ENCODE data around the gene HESX1. TPM values are rescaled to one million over a fixed set of nuclear protein-coding genes. Genes with fewer than 3 reads are reported as not detected.

Gene HESX1
- 0.57 TPM for total RNA-seq
- long read RNA-seq, result 0 reads

GRCh38 chr3:57199895-57200297 is at the start of gene HESX1:
HESX1 (minus strand) TSS chr3:57199978; CDS start chr3:57199918, 60 bp downstream.
- intact Hi-C loops (cut with DNase I), result no loop called here
- DNase-seq (ENCODE audit: low spot score), result no peak

GRCh38 chr3:57244946-57245345 is 45.2 kb upstream of the HESX1 start:
- DNase-seq (ENCODE audit: low spot score), result no peak
- intact Hi-C loops (cut with DNase I), result no loop called here

- intact Hi-C loops (cut with DNase I), result no loop called here
- DNase-seq (ENCODE audit: low spot score), result no peak
Observed at GRCh38 chr3:57234613-57235575, 35.1 kb upstream of the HESX1 start.

GRCh38 chr3:57233799-57234198 is 34.0 kb upstream of the HESX1 start:
- DNase-seq (ENCODE audit: low spot score), result no peak
- intact Hi-C loops (cut with DNase I), result no loop called here

- intact Hi-C loops (cut with DNase I), result no loop called here
- DNase-seq (ENCODE audit: low spot score), result no peak
Observed at GRCh38 chr3:57230006-57230405, 30.2 kb upstream of the HESX1 start.

GRCh38 chr3:57227930-57228751 is 28.4 kb upstream of the HESX1 start:
- intact Hi-C loops (cut with DNase I), result loop anchor here (5.0 to 10.0 kb wide), 4 partner anchors 61 to 369 kb away; partner anchors contain the start of genes ARF4 and IL17RD
- DNase-seq (ENCODE audit: low spot score), result peak; percentile 87

- intact Hi-C loops (cut with DNase I), result loop anchor here (5.0 to 10.0 kb wide), 4 partner anchors 60 to 370 kb away; partner anchors contain the start of genes ARF4 and IL17RD
- peak; percentile 98 for DNase-seq (ENCODE audit: low spot score)
Observed at GRCh38 chr3:57227204-57227929, 27.6 kb upstream of the HESX1 start, which contains the start of gene APPL1. APPL1 (plus strand) TSS chr3:57227729; CDS start chr3:57227884, 155 bp downstream.

GRCh38 chr3:57226176-57226575 is 26.4 kb upstream of the HESX1 start:
- intact Hi-C loops (cut with DNase I), result loop anchor here (5.0 to 10.0 kb wide), 4 partner anchors 59 to 371 kb away; partner anchors contain the start of genes ARF4 and IL17RD
- DNase-seq (ENCODE audit: low spot score), result no peak

GRCh38 chr3:57224856-57225255 is 25.1 kb upstream of the HESX1 start:
- DNase-seq (ENCODE audit: low spot score), result no peak

GRCh38 chr3:57221883-57222282 is 22.1 kb upstream of the HESX1 start:
- intact Hi-C loops (cut with DNase I), result loop anchor here (10.0 kb wide), 1 partner anchor 227 kb away; no protein-coding TSS in a partner anchor
- no peak for DNase-seq (ENCODE audit: low spot score)

More at GRCh38 chr3:57224856-57225255, 25.1 kb upstream of the HESX1 start:
- intact Hi-C loops (cut with DNase I), result loop anchor here (5.0 to 10.0 kb wide), 4 partner anchors 58 to 372 kb away; partner anchors contain the start of genes ARF4 and IL17RD

GRCh38 chr3:57206423-57206822 is 6.6 kb upstream of the HESX1 start:
- intact Hi-C loops (cut with DNase I), result no loop called here
- DNase-seq (ENCODE audit: low spot score), result no peak

- intact Hi-C loops (cut with DNase I), result no loop called here
- DNase-seq (ENCODE audit: low spot score), result no peak
Observed at GRCh38 chr3:57194641-57195040, 5.1 kb downstream of the HESX1 start.

GRCh38 chr3:57192028-57192427 is 7.8 kb downstream of the HESX1 start:
- intact Hi-C loops (cut with DNase I), result no loop called here
- DNase-seq (ENCODE audit: low spot score), result no peak

GRCh38 chr3:57184526-57184925 is 15.3 kb downstream of the HESX1 start:
- DNase-seq (ENCODE audit: low spot score), result no peak
- intact Hi-C loops (cut with DNase I), result no loop called here

GRCh38 chr3:57179580-57180410 is 20.0 kb downstream of the HESX1 start:
- intact Hi-C loops (cut with DNase I), result no loop called here
- DNase-seq (ENCODE audit: low spot score), result no peak

GRCh38 chr3:57176045-57176444 is 23.7 kb downstream of the HESX1 start:
- no peak for DNase-seq (ENCODE audit: low spot score)
- intact Hi-C loops (cut with DNase I), result no loop called here

GRCh38 chr3:57173687-57174086 is 26.1 kb downstream of the HESX1 start:
- intact Hi-C loops (cut with DNase I), result no loop called here
- DNase-seq (ENCODE audit: low spot score), result no peak

- DNase-seq (ENCODE audit: low spot score), result no peak
- intact Hi-C loops (cut with DNase I), result loop anchor here (2.0 kb wide), 1 partner anchor 70 kb away; no protein-coding TSS in a partner anchor
Observed at GRCh38 chr3:57170946-57171345, 28.8 kb downstream of the HESX1 start.

Measured in cardiac septum (tissue), 1 donor.